Endothelial cell of umbilical vein (primary cell): ENCODE data around the gene DOP1B. TPM values are rescaled to one million over a fixed set of nuclear protein-coding genes. Genes with fewer than 3 reads are reported as not detected.

Source experiments
- BruUV-seq: library from RNA; stranded (reverse); fragments of 400-500 nt; replicated peaks from 2 replicates; lab custom pipeline; 2021; lab: Mats Ljungman, UMichigan
- CTCF ChIA-PET: fragments of 300-600, 350-600 bp; sonication (Branson Sonifier 250); formaldehyde crosslinking; loops from one replicate; lab custom pipeline; 2021; ENCODE audit warnings: antibody characterized with exemption, inconsistent platforms; lab: Charles Lee
- POLR2A ChIA-PET: fragments of 300-600, 350-600 bp; sonication (Branson Sonifier 250); formaldehyde crosslinking; loops from one replicate; lab custom pipeline; 2021; ENCODE audit warnings: antibody characterized with exemption, inconsistent platforms; lab: Charles Lee
- DNase-seq: peaks from one replicate; pipeline ENCODE4 v3.0.0-alpha.2; 2011; ENCODE audit warnings: low read depth, low spot score
- FAIRE-seq: peaks from 2 replicates; lab custom pipeline; 2011; peaks lifted over from hg19 to GRCh38; lab: Jason Lieb, UNC
- H2AFZ ChIP-seq: 2 replicates; pipeline ENCODE4 v1.6.0; 2012; ENCODE audit warnings: low read depth, low read length, control low read depth, inconsistent platforms
- H3K27ac ChIP-seq: 2 replicates; pipeline ENCODE4 v1.5.1; 2011; ENCODE audit warnings: low read depth, mild to moderate bottlenecking, control low read depth, low read length, moderate library complexity; ENCODE audit not compliant: insufficient read depth
- H3K27me3 ChIP-seq, 2 experiments: 2 replicates each; pipeline versions ENCODE4 v1.6.0 to v1.6.1; 2011; ENCODE audit warnings: low read length in 2 of 2, mixed read lengths in 1 of 2; ENCODE audit not compliant: control insufficient read depth in 2 of 2, insufficient read depth in 2 of 2
- H3K36me3 ChIP-seq, 2 experiments: 2 replicates in 1 of 2; 3 replicates in 1 of 2; pipeline ENCODE4 v1.5.1; 2011; ENCODE audit warnings: low read length in 2 of 2, mild to moderate bottlenecking in 1 of 2, moderate library complexity in 1 of 2; ENCODE audit not compliant: control insufficient read depth in 2 of 2, insufficient read depth in 2 of 2; ENCODE audit errors: extremely low read depth in 1 of 2
- H3K4me1 ChIP-seq: 3 replicates; pipeline ENCODE4 v1.5.1; 2011; ENCODE audit warnings: mild to moderate bottlenecking, low read length; ENCODE audit not compliant: control insufficient read depth, insufficient read depth; ENCODE audit errors: extremely low read depth
- H3K4me2 ChIP-seq: 2 replicates; pipeline ENCODE4 v1.6.1; 2011; ENCODE audit warnings: low read length, control low read depth, mixed read lengths; ENCODE audit not compliant: insufficient read depth
- H3K4me3 ChIP-seq, 3 experiments: fragments of 200-600 bp in 1 of 3; sonication (generic), shearing (Covaris generic) in 1 of 3; replicated peaks in 1 of 3; 2 replicates each; pipeline ENCODE4 v1.5.1; 2011 to 2016; ENCODE audit warnings: control low read depth in 3 of 3, low read length in 3 of 3, mild to moderate bottlenecking in 2 of 3, inconsistent platforms in 1 of 3, low read depth in 1 of 3, moderate library complexity in 1 of 3; ENCODE audit not compliant: insufficient read depth in 1 of 3
- H3K79me2 ChIP-seq: 2 replicates; pipeline ENCODE4 v1.6.0; 2012; ENCODE audit warnings: low read length, inconsistent platforms; ENCODE audit not compliant: control insufficient read depth, insufficient read depth
- H3K9ac ChIP-seq: replicated peaks from 2 replicates; pipeline ENCODE3; 2011; ENCODE audit warnings: low read length, control low read depth; ENCODE audit not compliant: insufficient read depth; ENCODE audit errors: extremely low read depth
- H3K9me1 ChIP-seq: replicated peaks from 3 replicates; pipeline ENCODE4 v1.6.0; 2011; ENCODE audit warnings: mild to moderate bottlenecking, low read length; ENCODE audit not compliant: control insufficient read depth, insufficient read depth; ENCODE audit errors: extremely low read depth
- H3K9me3 ChIP-seq: replicated peaks from 2 replicates; pipeline ENCODE4 v1.5.1; 2012; ENCODE audit warnings: low read length, inconsistent platforms; ENCODE audit not compliant: control insufficient read depth, insufficient read depth
- H4K20me1 ChIP-seq: replicated peaks from 2 replicates; pipeline ENCODE3; 2011; ENCODE audit warnings: mild to moderate bottlenecking, low read length; ENCODE audit not compliant: control insufficient read depth, insufficient read depth; ENCODE audit errors: extremely low read depth
- CTCF ChIP-seq, 2 donors: IDR thresholded peaks; 1 replicate in 1 of 2; 2 replicates in 1 of 2; pipeline ENCODE4 v1.5.1; 2011; ENCODE audit warnings: low read length in 2 of 2, mild to moderate bottlenecking in 2 of 2, moderate library complexity in 2 of 2, control low read depth in 1 of 2, inconsistent platforms in 1 of 2, low read depth in 1 of 2; ENCODE audit not compliant: insufficient read depth in 1 of 2; ENCODE audit errors: extremely low read depth in 1 of 2
- EZH2 ChIP-seq: IDR thresholded peaks from 2 replicates; pipeline ENCODE4 v1.6.1; 2012; ENCODE audit warnings: borderline replicate concordance, low read depth, mild to moderate bottlenecking, moderate library complexity, low read length, inconsistent platforms; ENCODE audit not compliant: severe bottlenecking
- FOS ChIP-seq: IDR thresholded peaks from 2 replicates; pipeline ENCODE4 v1.6.1; 2011; ENCODE audit warnings: mild to moderate bottlenecking, low read length, moderate library complexity, borderline replicate concordance; ENCODE audit not compliant: insufficient read depth
- GATA2 ChIP-seq: IDR thresholded peaks from 2 replicates; pipeline ENCODE4 v1.7.0; 2011; ENCODE audit warnings: low read depth, mild to moderate bottlenecking, moderate library complexity, mixed read lengths, low read length; ENCODE audit not compliant: insufficient read length, insufficient read depth
- JUN ChIP-seq: IDR thresholded peaks from 2 replicates; pipeline ENCODE4 v1.6.1; 2011; ENCODE audit warnings: borderline replicate concordance, low read depth; ENCODE audit not compliant: insufficient read length, insufficient read depth
- MAX ChIP-seq: IDR thresholded peaks from 2 replicates; pipeline ENCODE4 v1.6.1; 2011; ENCODE audit not compliant: insufficient read depth, insufficient read length
- MYC ChIP-seq: IDR thresholded peaks from one replicate; pipeline ENCODE4 v1.6.1; 2011; ENCODE audit warnings: mild to moderate bottlenecking, low read depth, low read length
- POLR2A ChIP-seq: IDR thresholded peaks from 2 replicates; pipeline ENCODE4 v1.6.1; 2012; ENCODE audit warnings: low read depth, mild to moderate bottlenecking, control low read depth, low read length
- POLR2AphosphoS5 ChIP-seq: IDR thresholded peaks from 2 replicates; pipeline ENCODE4 v1.6.1; 2012; ENCODE audit warnings: low read depth, mild to moderate bottlenecking, control low read depth, low read length, moderate library complexity; ENCODE audit not compliant: insufficient read depth
- dilution Hi-C: fragments of 300-500 bp; cut with MboI; formaldehyde crosslinking; loops from one replicate; pipeline ENCODE4 v1.15.0; 2019; ENCODE audit warnings: low sequenced_read_pairs; ENCODE audit not compliant: extremely low pct_ligation_motif_present
- intact Hi-C: fragments of 100-400 bp; cut with micrococcal nuclease; formaldehyde crosslinking; loops from one replicate; pipeline ENCODE4 v1.10.0; 2022
- polyA plus RNA-seq, 4 experiments: library from polyadenylated mRNA; depleted of rRNA in 3 of 4; stranded (reverse) in 3 of 4; unstranded in 1 of 4; fragments of >200 nt; gene quantifications; 2 replicates each; pipeline versions ENCODE4 v1.2.1 to v1.2.3, GENCODE V29; 2011 to 2012; ENCODE audit warnings: missing spikeins in 1 of 4
- total RNA-seq: library from RNA; stranded (reverse); gene quantifications from 2 replicates; pipeline ENCODE4 v1.2.3, GENCODE V29; 2021

Gene DOP1B
- total and polyA plus RNA-seq, 2 donors (not counting 3 experiments of a cell fraction or from before 2014, with no cell fraction given), result 3.7 to 9.9 TPM

GRCh38 chr21:36190736-36191135 lies 34.1 kb downstream of the DOP1B start:
- Histone ChIP-seq H2AFZ (no peak overlapping the region), H3K4me3 (no peak overlapping the region), H3K9me1 (no peaks in the 10 kb centered on the region), H3K36me3 (no peaks in the 10 kb centered on the region), H3K4me1 (no peaks in the 10 kb centered on the region), H3K27ac (no peak overlapping the region), H3K9ac (no peak overlapping the region), H3K27me3 (no peaks in the 10 kb centered on the region), H3K9me3 (no peaks in the 10 kb centered on the region), H3K4me2 (no peak overlapping the region), H4K20me1 (no peaks in the 10 kb centered on the region), H3K79me2 (no peaks in the 10 kb centered on the region)
- intact Hi-C loops, result no loop called here
- BruUV-seq, result no TSS peak
- TF ChIP-seq EZH2 (no peak), JUN (no peak), CTCF (IDR thresholded peaks at IDR 0.05; ENCODE audit: extremely low read depth in 1 of 2, insufficient read depth in 1 of 2, low read depth in 1 of 2, low read length in 2 of 2) (no peak), MAX (no peak), POLR2AphosphoS5 (no peak), MYC (no peak), GATA2 (no peak), POLR2A (no peak), FOS (no peak)
- dilution Hi-C loops, result no loop called here
- no peak for DNase-seq
- ChIA-PET CTCF (interaction anchor here (2.3 kb wide), 1 partner anchor 12 kb away, joined by 6 read pairs; no protein-coding TSS in a partner anchor), POLR2A (no interaction called here)
- FAIRE-seq, result no peak
